ENCODE results near the gene NKX2-2.
"Not testable (repeated sequence)": the region's sequence is repeated elsewhere in the genome, so short reads cannot be mapped to it uniquely, and the experiment has no call there.

Gene NKX2-2

DNA sequence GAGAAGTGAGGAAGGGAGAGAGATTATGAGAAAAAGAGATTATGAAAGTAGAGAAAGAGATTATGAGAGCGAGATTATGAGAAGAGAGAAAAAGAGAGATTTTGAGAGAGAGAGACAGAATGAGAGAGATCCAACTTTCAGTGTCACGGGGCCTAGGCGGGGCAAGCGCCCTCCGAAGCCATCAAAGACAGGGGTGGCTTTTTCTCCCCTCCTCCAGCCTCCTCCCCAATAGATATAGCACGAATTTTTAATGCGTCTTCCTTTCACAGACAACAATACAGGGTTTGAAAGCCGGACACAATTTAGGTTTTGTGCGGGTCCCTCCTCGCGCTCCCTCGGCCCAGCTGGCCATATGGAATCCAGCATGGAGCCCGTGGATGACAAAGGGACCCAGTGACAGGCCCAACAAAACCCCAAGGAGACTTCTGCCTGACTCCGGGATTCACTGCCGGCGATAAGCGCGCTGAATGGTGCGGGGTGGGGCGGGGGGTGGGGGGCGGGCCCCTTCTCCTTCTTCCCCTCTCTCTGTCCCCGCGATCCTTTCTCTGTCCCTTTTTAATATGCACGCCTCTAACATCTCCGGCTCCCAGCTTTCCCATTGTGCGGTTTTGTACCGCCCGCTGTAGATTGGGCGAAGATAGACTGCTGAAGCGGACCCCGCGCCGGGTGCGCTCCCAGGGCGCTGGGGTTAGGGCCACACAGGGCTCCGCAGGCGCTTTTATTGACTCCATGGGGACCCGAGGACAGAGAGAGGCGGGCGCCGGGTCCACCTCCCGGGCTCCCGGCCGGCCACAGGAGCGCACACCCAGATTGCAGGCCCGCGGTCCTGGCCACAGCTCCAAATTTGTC is 5.4 kb downstream of the NKX2-2 start:
- DNase-seq: no peak

GRCh38 chr20:21507400-21508229 is 6.2 kb downstream of the NKX2-2 start:
- DNase-seq: no peak

DNA sequence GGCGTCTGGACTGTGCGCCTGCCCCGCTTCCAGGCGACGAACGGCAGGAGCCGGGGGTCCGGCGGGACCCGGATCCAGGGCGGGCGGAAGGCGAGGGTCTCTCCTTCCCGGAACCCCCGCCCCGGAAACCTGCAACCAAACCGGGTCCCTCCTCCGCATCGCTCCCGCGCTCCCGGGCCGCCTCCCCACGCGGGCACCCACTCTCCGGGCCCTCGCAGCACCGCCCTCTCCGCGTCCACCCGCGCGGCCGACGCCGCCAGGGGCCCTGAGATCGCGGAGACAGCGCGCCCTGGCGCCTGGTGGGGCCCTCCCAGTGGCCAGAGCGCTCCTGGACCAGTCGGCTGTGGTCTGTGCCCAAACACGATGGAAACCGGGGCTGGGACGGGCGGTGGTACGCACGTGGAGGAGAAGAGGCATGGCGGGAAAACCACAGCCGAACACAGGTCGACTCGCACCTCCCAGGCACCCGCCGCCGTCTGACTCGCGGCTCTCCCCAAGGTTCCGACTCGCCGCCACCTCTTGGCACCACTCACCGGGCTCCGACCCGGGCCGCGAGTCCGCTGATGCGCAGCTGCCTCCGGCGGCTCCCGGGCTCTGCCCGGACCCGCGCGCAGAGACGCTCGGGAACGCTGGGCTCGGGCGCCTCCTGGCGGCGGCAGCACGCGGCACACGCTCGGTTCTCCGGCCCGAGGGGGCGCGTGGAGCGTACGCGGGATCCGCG is 7.9 kb downstream of the NKX2-2 start:
- DNase-seq: peak; percentile 27

- peak; percentile 46 for DNase-seq
Measured at GRCh38 chr20:21505161-21505809, 8.6 kb downstream of the NKX2-2 start.

DNA sequence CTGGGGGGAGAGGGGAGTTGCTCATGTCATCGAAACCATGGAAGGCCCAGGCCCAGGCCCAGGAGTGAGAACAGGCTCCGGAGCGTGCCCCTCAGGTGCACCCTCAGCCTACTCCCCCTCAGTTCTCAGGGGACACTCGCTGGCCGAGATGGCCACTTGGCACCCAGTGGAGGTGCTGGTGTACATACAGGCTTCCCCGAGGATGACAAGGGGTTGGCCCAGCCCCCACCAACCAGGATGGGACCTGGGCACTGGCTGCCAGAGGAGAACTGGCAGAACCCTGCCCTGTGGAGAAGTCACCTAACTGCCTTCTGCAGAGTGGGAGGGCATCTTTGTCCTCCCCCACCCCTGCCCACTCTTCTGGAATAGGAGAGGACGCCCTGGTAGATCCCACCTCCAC is 9.5 kb downstream of the NKX2-2 start:
- DNase-seq: no peak

DNA sequence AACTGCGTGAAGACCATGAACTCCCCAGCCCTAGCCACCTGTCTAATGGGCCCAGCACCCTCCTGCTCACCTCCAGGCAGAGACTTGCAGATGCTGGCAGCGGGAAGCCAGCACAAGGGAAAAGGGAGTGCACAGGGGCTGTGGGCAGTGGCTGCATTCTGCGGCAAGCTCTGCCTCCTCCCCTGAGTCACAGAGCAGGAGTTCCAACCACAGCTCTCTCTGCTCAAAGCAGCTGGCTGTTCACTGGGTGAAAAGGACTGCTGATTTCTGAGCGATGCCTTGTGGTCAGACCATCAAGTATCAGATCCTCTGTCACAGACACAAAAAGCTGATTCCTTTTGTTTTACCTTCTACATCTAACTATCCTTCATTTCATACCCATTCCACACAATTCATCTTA is 10.5 kb downstream of the NKX2-2 start:
- no peak for DNase-seq

- no peak for DNase-seq
Measured at GRCh38 chr20:21501184-21501583, 12.7 kb downstream of the NKX2-2 start.

DNA sequence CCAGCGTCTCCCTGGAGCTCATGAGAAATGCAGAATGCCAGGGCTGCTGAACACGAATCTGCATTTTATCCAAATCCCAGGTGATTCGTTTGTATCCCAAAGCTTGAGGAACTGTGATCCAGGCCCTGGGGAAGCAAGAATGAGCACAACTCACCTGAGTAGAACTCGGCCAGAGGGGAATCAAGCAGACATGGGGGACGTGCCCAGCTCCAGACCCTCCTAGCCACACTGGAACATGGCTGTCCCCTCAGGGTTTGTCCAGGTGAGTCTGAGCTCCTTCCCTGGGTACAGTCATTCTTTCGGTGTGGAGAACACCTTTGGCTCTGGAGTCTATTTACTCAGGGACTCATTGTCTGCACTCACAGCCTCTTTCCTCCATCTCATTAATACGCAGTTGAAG is 13.3 kb downstream of the NKX2-2 start:
- DNase-seq: no peak

- DNase-seq: no peak
Measured at GRCh38 chr20:21499641-21500040, 14.2 kb downstream of the NKX2-2 start.

DNA sequence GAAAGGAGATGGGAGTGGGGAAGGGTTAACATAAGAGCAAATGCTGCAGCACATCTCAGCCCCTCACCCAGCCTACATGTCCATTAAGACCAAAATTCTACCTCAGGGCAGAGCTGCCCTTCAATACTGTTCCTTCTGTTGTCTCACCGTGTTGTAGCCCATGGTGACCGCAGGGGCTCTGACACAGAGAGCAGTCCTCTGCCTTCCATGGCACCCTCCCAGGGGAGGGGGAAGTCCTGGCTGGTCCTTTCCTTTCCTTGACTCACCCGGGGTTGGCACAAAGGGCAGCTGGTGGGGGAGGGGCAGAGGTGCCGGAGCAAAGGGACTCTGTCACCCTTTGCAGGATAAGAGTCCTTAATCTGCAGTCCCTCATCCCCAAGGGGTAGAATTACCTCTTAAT is 15.2 kb downstream of the NKX2-2 start:
- no peak for DNase-seq

DNA sequence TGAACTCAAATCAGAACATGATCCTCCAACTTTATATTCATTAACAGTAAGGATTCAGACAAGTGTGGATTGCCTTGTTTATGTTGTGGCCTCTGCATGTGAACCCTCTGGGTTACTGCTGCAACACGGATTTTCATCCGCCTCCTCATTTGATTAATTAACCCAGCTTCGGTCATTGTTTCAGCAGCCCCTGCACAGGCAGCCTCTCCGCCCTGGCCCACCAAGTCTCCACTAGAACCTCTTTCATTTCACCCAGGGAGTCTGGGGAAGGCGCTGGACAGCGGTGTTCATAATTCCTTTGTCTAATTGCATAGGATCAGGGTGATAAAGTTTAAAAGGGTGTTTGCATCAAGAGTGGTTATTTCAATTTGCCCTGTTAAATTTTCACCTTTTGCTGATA is 15.7 kb downstream of the NKX2-2 start:
- no peak for DNase-seq

DNA sequence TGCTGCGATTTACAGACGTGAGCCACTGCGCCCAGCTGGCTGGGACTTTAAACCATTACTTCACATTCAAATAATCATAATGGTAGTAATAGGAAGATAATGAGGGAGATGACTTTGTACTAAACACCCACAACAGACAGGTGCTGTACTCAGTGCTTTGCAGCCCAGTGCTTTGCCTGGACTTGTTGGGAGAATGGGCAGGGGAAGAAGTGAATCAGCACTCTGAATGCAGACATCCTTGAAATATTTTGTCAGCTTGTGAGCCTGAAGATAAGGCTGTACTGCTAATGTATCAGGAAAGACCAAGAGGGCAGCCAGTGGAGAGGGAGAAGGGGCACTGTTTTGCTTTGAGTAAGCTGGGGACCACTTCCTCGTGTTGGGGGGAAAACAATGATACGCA is 17.4 kb downstream of the NKX2-2 start:
- DNase-seq: no peak

- DNase-seq: no peak
Measured at GRCh38 chr20:21493049-21493448, 20.8 kb downstream of the NKX2-2 start.

- no peak for DNase-seq
Measured at GRCh38 chr20:21490105-21490504, 23.8 kb downstream of the NKX2-2 start.

GRCh38 chr20:21480144-21480543 is 33.7 kb downstream of the NKX2-2 start:
- not testable (repeated sequence) for DNase-seq

- DNase-seq: no peak
Measured at GRCh38 chr20:21465799-21466198, 48.1 kb downstream of the NKX2-2 start.

GRCh38 chr20:21464916-21465315 is 48.9 kb downstream of the NKX2-2 start:
- DNase-seq: no peak

All from activated gamma-delta T cell (primary cell).